ENCODE results near the gene SPEM1.

The SPEM1 gene

DNA sequence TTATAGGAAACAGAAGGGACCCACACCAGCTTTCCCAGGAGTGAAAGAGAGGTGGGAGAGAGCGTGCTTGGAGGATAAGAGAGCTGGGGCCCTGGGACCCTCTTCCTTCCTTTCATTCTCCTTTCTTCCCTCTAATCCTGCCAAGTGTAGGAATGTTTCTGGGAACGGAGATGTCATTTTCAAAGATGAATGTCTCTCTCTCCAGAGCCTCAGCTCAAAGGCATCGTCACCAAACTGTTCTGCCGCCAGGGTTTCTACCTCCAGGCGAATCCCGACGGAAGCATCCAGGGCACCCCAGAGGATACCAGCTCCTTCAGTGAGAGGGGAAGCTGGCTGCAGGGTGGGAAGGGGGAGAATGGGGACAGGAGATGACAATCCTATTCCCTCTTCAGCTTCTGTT lies 21.1 kb downstream of the SPEM1 start:
- H3K4me3 Mint-ChIP-seq, result no peak overlapping the region
- DNase-seq (ENCODE audit: low spot score in 2 of 2), result no peak
- no peak for ATAC-seq (replicated peaks; ENCODE audit: extremely low read depth, poor library complexity, severe bottlenecking)
- H3K27me3 Mint-ChIP-seq, result peaks cover 80% of the 10 kb centered on the region
- peaks cover 49% of the 10 kb centered on the region for H3K4me1 Mint-ChIP-seq
- no peaks in the 10 kb centered on the region for H3K9me3 Mint-ChIP-seq
- H3K36me3 Mint-ChIP-seq (ENCODE audit: insufficient read depth), result peaks cover 17% of the 10 kb centered on the region
- no peak overlapping the region for H3K27ac Mint-ChIP-seq (ENCODE audit: low read depth)

DNA sequence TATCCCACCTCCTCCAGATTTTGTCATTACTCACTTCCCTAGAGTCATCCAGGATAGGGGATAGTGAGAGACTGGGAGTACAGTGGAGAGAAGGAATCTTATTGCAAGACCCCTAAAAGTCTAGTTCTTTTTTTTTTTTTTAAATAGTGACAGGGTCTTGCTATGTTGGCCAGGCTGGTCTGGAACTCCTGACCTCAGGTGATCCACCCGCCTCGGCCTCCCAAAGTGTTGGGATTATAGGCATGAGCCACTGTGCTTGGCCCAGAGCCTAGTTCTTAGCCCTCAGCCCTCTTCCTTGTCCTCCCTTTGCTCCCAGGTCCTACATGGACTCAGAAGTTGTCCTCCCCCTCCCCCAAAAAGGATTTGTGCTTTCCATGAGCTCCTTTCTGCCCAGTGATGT lies 22.0 kb downstream of the SPEM1 start:
- Mint-ChIP-seq H3K4me3 (peak overlapping the region; percentile 40), H3K27me3 (peaks cover 88% of the 10 kb centered on the region), H3K36me3 (ENCODE audit: insufficient read depth) (peaks cover 13% of the 10 kb centered on the region), H3K9me3 (no peaks in the 10 kb centered on the region), H3K27ac (ENCODE audit: low read depth) (no peak overlapping the region), H3K4me1 (peaks cover 41% of the 10 kb centered on the region)
- DNase-seq (ENCODE audit: low spot score in 2 of 2), result no peak
- no peak for ATAC-seq (replicated peaks; ENCODE audit: extremely low read depth, poor library complexity, severe bottlenecking)

GRCh38 chr17:7443499-7444485 lies 23.7 kb downstream of the SPEM1 start:
- DNase-seq (ENCODE audit: low spot score in 2 of 2) (no peak), ATAC-seq (replicated peaks; ENCODE audit: extremely low read depth, poor library complexity, severe bottlenecking) (no peak)
- H3K4me1 Mint-ChIP-seq, result peaks cover 32% of the 10 kb centered on the region
- peaks cover 85% of the 10 kb centered on the region for H3K27me3 Mint-ChIP-seq
- no peak overlapping the region for H3K4me3 Mint-ChIP-seq
- peaks cover 12% of the 10 kb centered on the region for H3K36me3 Mint-ChIP-seq (ENCODE audit: insufficient read depth)
- no peaks in the 10 kb centered on the region for H3K9me3 Mint-ChIP-seq
- H3K27ac Mint-ChIP-seq (ENCODE audit: low read depth), result peak overlapping the region; percentile 59

- Mint-ChIP-seq H3K4me1 (peaks cover 25% of the 10 kb centered on the region), H3K9me3 (no peaks in the 10 kb centered on the region), H3K36me3 (ENCODE audit: insufficient read depth) (peaks cover 11% of the 10 kb centered on the region), H3K4me3 (peak within 1 kb of the TSS; percentile 73), H3K27ac (ENCODE audit: low read depth) (no peak within 1 kb of the TSS), H3K27me3 (peaks cover 75% of the 10 kb centered on the region)
- no peak for ATAC-seq (replicated peaks; ENCODE audit: extremely low read depth, poor library complexity, severe bottlenecking)
- no peak for DNase-seq (ENCODE audit: low spot score in 2 of 2)
These were observed 24.8 kb downstream of the SPEM1 start, which contains the start of gene CHRNB1 for GRCh38 chr17:7444682-7445618. TSS of gene CHRNB1 (plus strand) at chr17:7445061. CDS start at chr17:7445128, 67 bp downstream.

DNA sequence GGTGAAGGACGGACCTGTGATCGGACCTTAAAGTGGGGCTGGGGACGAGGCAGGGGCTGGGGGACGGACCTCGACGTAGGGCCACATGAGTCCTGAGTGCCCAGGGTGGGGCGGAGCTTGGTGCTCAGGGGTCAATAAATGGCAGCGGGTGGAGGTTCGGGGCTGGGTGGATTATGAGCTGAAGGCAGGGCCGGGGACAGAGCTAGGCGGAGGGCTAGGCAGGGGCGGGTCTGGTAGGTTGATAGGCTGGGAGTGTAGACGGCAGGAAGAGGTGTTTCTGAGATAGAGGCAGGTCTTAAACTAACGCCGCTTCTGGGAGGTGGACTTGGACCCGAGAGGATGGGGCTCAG lies 25.5 kb downstream of the SPEM1 start:
- Mint-ChIP-seq H3K4me3 (peak overlapping the region; percentile 73), H3K4me1 (peaks cover 18% of the 10 kb centered on the region), H3K27me3 (peaks cover 68% of the 10 kb centered on the region), H3K27ac (ENCODE audit: low read depth) (no peak overlapping the region), H3K9me3 (no peaks in the 10 kb centered on the region), H3K36me3 (ENCODE audit: insufficient read depth) (peaks cover 9% of the 10 kb centered on the region)
- DNase-seq (ENCODE audit: low spot score in 2 of 2) (no peak), ATAC-seq (replicated peaks; ENCODE audit: extremely low read depth, poor library complexity, severe bottlenecking) (peak; percentile 90)

GRCh38 chr17:7448461-7448860 lies 28.3 kb downstream of the SPEM1 start:
- H3K27ac Mint-ChIP-seq (ENCODE audit: low read depth), result no peak overlapping the region
- DNase-seq (ENCODE audit: low spot score in 2 of 2) (no peak), ATAC-seq (replicated peaks; ENCODE audit: extremely low read depth, poor library complexity, severe bottlenecking) (no peak)
- H3K4me3 Mint-ChIP-seq, result no peak overlapping the region
- H3K4me1 Mint-ChIP-seq, result peaks cover 17% of the 10 kb centered on the region
- H3K9me3 Mint-ChIP-seq, result no peaks in the 10 kb centered on the region
- peaks cover 9% of the 10 kb centered on the region for H3K36me3 Mint-ChIP-seq (ENCODE audit: insufficient read depth)
- peaks cover 40% of the 10 kb centered on the region for H3K27me3 Mint-ChIP-seq

DNA sequence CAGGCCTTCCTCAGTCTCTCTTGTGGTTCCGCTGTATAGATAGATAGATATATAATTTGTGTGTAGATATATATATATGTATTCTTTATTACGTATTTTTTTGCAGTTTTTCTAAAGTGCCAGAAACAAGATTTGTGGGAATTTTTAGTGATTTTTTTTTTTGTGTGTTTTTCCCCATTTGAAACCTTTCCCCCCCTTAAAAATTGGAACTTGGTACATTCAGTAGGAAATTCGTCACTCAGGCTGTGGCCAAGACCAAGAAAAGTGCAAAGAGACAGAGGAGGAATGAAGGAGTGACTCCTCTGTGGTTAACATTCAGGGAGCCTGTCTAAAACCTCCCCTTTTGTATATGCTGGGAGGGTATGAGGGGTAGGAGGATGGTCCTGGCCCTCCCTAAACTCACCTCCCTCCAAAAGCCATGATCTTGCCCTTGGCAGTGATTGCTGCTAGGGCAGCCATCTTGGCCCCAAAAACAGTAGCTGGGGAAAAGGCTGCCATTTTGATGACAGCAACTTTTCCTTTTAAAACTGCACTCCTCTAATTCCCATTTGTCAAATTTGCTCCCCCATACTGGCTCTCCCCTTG lies 39.9 kb downstream of the SPEM1 start:
- DNase-seq (ENCODE audit: low spot score in 2 of 2) (no peak), ATAC-seq (replicated peaks; ENCODE audit: extremely low read depth, poor library complexity, severe bottlenecking) (no peak)
- no peak overlapping the region for H3K27ac Mint-ChIP-seq (ENCODE audit: low read depth)
- H3K9me3 Mint-ChIP-seq, result no peaks in the 10 kb centered on the region
- H3K4me1 Mint-ChIP-seq, result peaks cover 16% of the 10 kb centered on the region
- no peaks in the 10 kb centered on the region for H3K27me3 Mint-ChIP-seq
- H3K36me3 Mint-ChIP-seq (ENCODE audit: insufficient read depth), result peaks cover 31% of the 10 kb centered on the region
- no peak overlapping the region for H3K4me3 Mint-ChIP-seq

DNA sequence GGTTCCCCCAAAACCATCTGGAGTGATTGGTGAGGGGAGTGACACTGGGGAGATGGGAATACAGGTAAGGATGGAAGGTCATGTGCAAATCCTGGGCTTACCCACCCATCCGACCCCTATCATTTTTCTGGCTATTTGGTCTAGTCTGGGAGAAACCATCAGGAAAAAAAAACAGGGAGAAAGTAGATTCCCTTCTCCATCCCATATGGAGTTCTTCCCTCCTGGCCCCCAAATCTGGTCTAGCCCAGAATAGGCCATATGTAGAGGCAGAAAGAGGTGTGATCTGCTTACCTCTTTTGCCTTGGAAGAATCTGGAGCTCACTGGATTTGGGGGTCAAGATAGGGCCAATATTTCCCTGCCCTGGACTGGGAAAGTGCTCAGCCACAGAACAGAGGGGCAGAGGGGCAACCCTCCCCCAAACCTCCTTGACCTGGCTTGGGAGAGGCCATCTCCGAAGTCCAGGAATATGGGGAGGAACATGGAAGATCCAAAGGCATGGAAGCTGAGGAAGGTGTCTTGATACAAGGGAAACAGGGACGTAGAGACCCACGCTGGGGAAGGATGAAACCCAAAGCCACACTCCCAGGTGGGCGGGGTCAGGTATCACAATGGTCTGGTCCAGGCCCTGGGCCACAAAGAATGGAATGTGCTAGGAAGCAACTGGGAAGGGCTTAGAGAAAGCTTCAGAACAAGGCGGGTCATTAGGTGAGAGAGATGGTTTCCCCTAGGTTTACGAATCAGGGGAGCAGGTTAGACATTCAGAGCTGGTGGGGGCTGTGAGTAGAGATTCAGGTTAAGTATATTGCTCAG lies 40.9 kb downstream of the SPEM1 start:
- no peak overlapping the region for H3K4me3 Mint-ChIP-seq
- no peak for DNase-seq (ENCODE audit: low spot score in 2 of 2)
- no peak overlapping the region for H3K27ac Mint-ChIP-seq (ENCODE audit: low read depth)
- ATAC-seq (replicated peaks; ENCODE audit: extremely low read depth, poor library complexity, severe bottlenecking), result no peak
- H3K36me3 Mint-ChIP-seq (ENCODE audit: insufficient read depth), result peaks cover 25% of the 10 kb centered on the region
- H3K4me1 Mint-ChIP-seq, result peaks cover 12% of the 10 kb centered on the region
- H3K27me3 Mint-ChIP-seq, result no peaks in the 10 kb centered on the region
- no peaks in the 10 kb centered on the region for H3K9me3 Mint-ChIP-seq

DNA sequence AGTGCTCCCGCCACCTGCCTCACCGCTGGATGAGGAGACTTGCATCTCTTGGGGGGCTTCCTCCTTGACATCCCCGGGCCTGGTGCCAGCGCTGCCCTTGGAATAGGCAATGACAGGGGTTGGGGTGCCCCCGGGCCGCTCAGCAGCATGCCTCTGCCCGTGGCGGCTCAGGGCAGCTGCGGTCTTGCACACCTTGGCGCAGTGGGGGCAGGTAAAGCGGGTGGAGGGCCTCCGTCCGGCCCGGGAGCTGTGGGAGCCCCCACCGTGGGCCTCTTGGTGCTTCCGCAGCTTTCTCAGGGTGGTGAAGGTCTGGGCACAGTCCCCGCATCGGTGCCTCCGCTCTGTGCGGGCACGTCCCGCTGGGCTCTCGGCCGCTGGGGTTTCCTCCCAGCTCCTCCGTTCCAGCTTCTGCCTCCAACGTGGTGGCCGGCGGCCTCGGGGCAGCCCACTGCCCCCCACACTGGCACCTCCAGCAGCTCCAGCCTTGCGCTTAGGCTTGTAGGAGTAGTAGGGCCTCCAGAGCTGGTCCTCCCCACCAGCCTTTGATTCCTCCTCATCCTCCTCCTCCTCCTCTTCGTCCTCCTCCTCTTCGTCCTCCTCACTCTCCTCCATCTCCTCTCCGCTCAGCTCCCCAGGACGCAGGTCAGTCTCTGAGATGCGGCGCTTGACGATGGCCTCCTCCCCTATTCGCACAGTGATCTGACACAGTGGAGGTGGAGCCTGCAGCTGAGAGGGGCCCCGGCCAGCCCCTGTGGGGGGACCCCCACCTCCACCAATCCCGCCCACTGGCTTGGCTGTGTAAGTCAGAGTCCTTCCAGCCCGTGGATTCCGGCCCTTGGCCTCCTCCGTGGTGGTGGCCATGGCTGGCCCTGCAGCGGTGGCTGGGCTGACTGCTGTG lies 42.6 kb downstream of the SPEM1 start:
- ATAC-seq (replicated peaks; ENCODE audit: extremely low read depth, poor library complexity, severe bottlenecking), result no peak
- H3K27ac Mint-ChIP-seq (ENCODE audit: low read depth), result no peak overlapping the region
- H3K4me3 Mint-ChIP-seq, result no peak overlapping the region

DNA sequence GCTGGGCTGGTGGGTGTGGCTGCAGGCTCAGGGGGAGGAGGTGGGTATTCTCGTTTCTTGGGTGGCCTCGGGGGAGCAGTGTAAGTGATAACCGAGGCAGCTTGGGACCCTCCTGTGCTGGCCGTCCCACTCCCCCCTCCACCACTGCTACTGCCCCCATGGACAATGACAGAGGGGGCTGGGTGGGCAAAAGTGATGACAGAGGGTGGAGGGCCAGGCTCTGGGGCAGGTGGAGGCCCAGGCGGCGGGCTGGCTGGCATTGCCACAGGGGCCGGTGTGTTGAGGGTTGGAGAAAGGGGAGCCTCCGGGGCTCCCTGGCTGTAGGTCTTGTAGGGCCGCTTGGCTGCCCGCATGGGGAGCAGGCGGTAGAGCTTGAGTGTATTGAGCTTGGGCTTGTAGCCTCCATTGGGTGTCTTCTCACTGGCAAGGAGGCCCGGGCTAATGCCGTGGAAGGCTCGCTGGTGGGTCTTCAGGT lies 43.3 kb downstream of the SPEM1 start:
- Mint-ChIP-seq H3K27me3 (no peaks in the 10 kb centered on the region), H3K4me3 (no peak overlapping the region), H3K4me1 (peaks cover 14% of the 10 kb centered on the region), H3K36me3 (ENCODE audit: insufficient read depth) (peaks cover 27% of the 10 kb centered on the region), H3K9me3 (no peaks in the 10 kb centered on the region), H3K27ac (ENCODE audit: low read depth) (no peak overlapping the region)
- DNase-seq (ENCODE audit: low spot score in 2 of 2) (no peak), ATAC-seq (replicated peaks; ENCODE audit: extremely low read depth, poor library complexity, severe bottlenecking) (no peak)

More for the DNA sequence above, 42.6 kb downstream of the SPEM1 start:
- Mint-ChIP-seq H3K9me3 (no peaks in the 10 kb centered on the region), H3K27me3 (no peaks in the 10 kb centered on the region), H3K36me3 (ENCODE audit: insufficient read depth) (peaks cover 25% of the 10 kb centered on the region), H3K4me1 (peaks cover 13% of the 10 kb centered on the region)
- DNase-seq (ENCODE audit: low spot score in 2 of 2), result no peak

DNA sequence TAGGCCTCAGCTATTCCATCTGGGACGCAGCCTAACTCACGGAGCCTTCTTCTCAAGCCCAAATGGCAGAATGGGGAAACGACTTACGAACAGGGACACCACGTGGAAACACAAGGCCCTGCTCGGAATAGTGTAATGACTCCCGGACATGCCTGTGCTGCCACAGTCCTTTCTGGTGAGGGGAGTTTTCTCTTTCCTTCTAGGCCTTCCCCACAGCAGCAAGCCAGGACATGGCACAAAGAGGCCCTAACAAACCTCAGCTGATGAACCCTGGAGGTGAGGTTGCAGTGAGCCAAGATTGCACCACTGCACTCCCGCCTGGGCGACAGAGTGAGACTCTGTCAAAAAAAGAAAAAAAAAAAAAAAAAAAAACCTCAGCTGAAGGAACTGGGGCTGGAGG lies 44.0 kb downstream of the SPEM1 start:
- Mint-ChIP-seq H3K27me3 (no peaks in the 10 kb centered on the region), H3K4me3 (no peak overlapping the region), H3K36me3 (ENCODE audit: insufficient read depth) (peaks cover 27% of the 10 kb centered on the region), H3K4me1 (peaks cover 19% of the 10 kb centered on the region), H3K9me3 (no peaks in the 10 kb centered on the region), H3K27ac (ENCODE audit: low read depth) (no peak overlapping the region)
- DNase-seq (ENCODE audit: low spot score in 2 of 2) (no peak), ATAC-seq (replicated peaks; ENCODE audit: extremely low read depth, poor library complexity, severe bottlenecking) (no peak)
